ENCODE results near the gene KLHL1. TPM values are rescaled to one million over a fixed set of nuclear protein-coding genes. Genes with fewer than 3 reads are reported as not detected.

Gene KLHL1
- total RNA-seq, 1 experiment from 2014 or later, result not detected

- TF ChIP-seq CTCF (IDR thresholded peaks at IDR 0.05 in 2 of 3, conservative IDR thresholded peaks at IDR 0.05 in 1 of 3; ENCODE audit: borderline replicate concordance in 1 of 3, insufficient read depth in 1 of 3, low read depth in 2 of 3, low read length in 2 of 3) (no peak), JUND (IDR thresholded peaks at IDR 0.05) (no peak), SP1 (IDR thresholded peaks at IDR 0.05; ENCODE audit: low read depth) (no peak), EZH2phosphoT487 (IDR thresholded peaks at IDR 0.05; ENCODE audit: borderline replicate concordance) (no peak)
These were observed 197.5 kb downstream of the KLHL1 start (continued) for GRCh38 chr13:69910800-69911199.

GRCh38 chr13:69904784-69905183 is 203.5 kb downstream of the KLHL1 start:
- RAD21 ChIA-PET (ENCODE audit: low non-redundant PET in 1 of 2, low total read pairs in 2 of 2, uncharacterized antibody in 2 of 2, unreplicated experiment in 2 of 2), result no interaction called here
- H3K4me3 ChIP-seq (replicated peaks in 1 of 2; ENCODE audit: low read depth in 1 of 2, low read length in 2 of 2), result no peak overlapping the region
- CTCF ChIA-PET, result no interaction called here
- intact Hi-C loops (cut with micrococcal nuclease), result no loop called here
- no peak for TF ChIP-seq EZH2phosphoT487 (IDR thresholded peaks at IDR 0.05; ENCODE audit: borderline replicate concordance)
- no peak for DNase-seq (ENCODE audit: low read depth, low spot score)
- no peaks in the 10 kb centered on the region for H3K36me3 ChIP-seq (ENCODE audit: control insufficient read depth in 1 of 2, insufficient read depth in 2 of 2, low read length in 2 of 2)
- POLR2A ChIA-PET, result no interaction called here
- no peaks in the 10 kb centered on the region for H3K79me2 ChIP-seq (ENCODE audit: insufficient read depth, low read length)
- no peak for ATAC-seq
- H4K20me1 ChIP-seq (ENCODE audit: insufficient read depth), result no peaks in the 10 kb centered on the region
- no peaks in the 10 kb centered on the region for H3K27me3 ChIP-seq (ENCODE audit: insufficient read depth, low read length)
- H3K9ac ChIP-seq (ENCODE audit: low read length), result no peak overlapping the region
- H3K4me2 ChIP-seq (ENCODE audit: low read length), result no peak overlapping the region
- H3K4me1 ChIP-seq (ENCODE audit: control insufficient read depth in 1 of 2, insufficient read depth in 2 of 2, low read length in 2 of 2), result no peaks in the 10 kb centered on the region
- peaks cover 0 to 4% of the 10 kb centered on the region in 2 experiments; a peak in 1 of 4 replicates for H3K9me3 ChIP-seq (ENCODE audit: control insufficient read depth in 1 of 2, insufficient read depth in 1 of 2, low read depth in 1 of 2, low read length in 2 of 2)
- H2AFZ ChIP-seq (ENCODE audit: low read depth, low read length, poor library complexity, severe bottlenecking), result no peak overlapping the region
- H3K27ac ChIP-seq (ENCODE audit: low read depth, low read length), result no peak overlapping the region
- BruUV-seq (replicated peaks), result no TSS peak
- H3K9me2 ChIP-seq (ENCODE audit: insufficient read depth), result no peaks in the 10 kb centered on the region

- no TSS peak for BruUV-seq (replicated peaks)
- RAD21 ChIA-PET (ENCODE audit: low non-redundant PET in 1 of 2, low total read pairs in 2 of 2, uncharacterized antibody in 2 of 2, unreplicated experiment in 2 of 2), result no interaction called here
- TF ChIP-seq POLR2A (IDR thresholded peaks at IDR 0.05; ENCODE audit: borderline replicate concordance, extremely low read depth, insufficient read depth, insufficient read length) (no peak), ZFX (IDR thresholded peaks at IDR 0.05) (no peak), JUND (IDR thresholded peaks at IDR 0.05) (no peak), CEBPB (IDR thresholded peaks at IDR 0.05; ENCODE audit: low read depth) (no peak), EZH2phosphoT487 (IDR thresholded peaks at IDR 0.05; ENCODE audit: borderline replicate concordance) (no peak), FOSL1 (IDR thresholded peaks at IDR 0.05; ENCODE audit: low read depth) (no peak), RAD21 (IDR thresholded peaks at IDR 0.05; ENCODE audit: low read depth) (no peak), EZH2 (IDR thresholded peaks at IDR 0.05) (no peak), ZNF274 (IDR thresholded peaks at IDR 0.05; ENCODE audit: low read depth, low read length) (no peak), REST (IDR thresholded peaks at IDR 0.05; ENCODE audit: low read depth) (no peak), ELF1 (IDR thresholded peaks at IDR 0.05; ENCODE audit: borderline replicate concordance, low read depth) (no peak), TCF7L2 (IDR thresholded peaks at IDR 0.05; ENCODE audit: borderline replicate concordance, extremely low read depth, insufficient read depth, insufficient read length) (no peak), CBX3 (IDR thresholded peaks at IDR 0.05; ENCODE audit: low read depth) (no peak), EGR1 (IDR thresholded peaks at IDR 0.05; ENCODE audit: low read depth) (no peak), SP1 (IDR thresholded peaks at IDR 0.05; ENCODE audit: low read depth) (no peak)
These were observed 205.2 kb downstream of the KLHL1 start for GRCh38 chr13:69903081-69903480.

More at GRCh38 chr13:69903081-69903480, 205.2 kb downstream of the KLHL1 start:
- intact Hi-C loops (cut with micrococcal nuclease), result no loop called here
- ATAC-seq (no peak), DNase-seq (ENCODE audit: low read depth, low spot score) (no peak)
- POLR2A ChIA-PET, result no interaction called here
- Histone ChIP-seq H3K9me2 (ENCODE audit: insufficient read depth) (no peaks in the 10 kb centered on the region), H2AFZ (ENCODE audit: low read depth, low read length, poor library complexity, severe bottlenecking) (no peak overlapping the region), H3K4me2 (ENCODE audit: low read length) (no peak overlapping the region), H3K4me1 (ENCODE audit: control insufficient read depth in 1 of 2, insufficient read depth in 2 of 2, low read length in 2 of 2) (no peaks in the 10 kb centered on the region), H3K4me3 (replicated peaks in 1 of 2; ENCODE audit: low read depth in 1 of 2, low read length in 2 of 2) (no peak overlapping the region), H3K9me3 (ENCODE audit: control insufficient read depth in 1 of 2, insufficient read depth in 1 of 2, low read depth in 1 of 2, low read length in 2 of 2) (peaks cover 0 to 4% of the 10 kb centered on the region in 2 experiments; a peak in 1 of 4 replicates), H3K27ac (ENCODE audit: low read depth, low read length) (no peak overlapping the region), H3K79me2 (ENCODE audit: insufficient read depth, low read length) (no peaks in the 10 kb centered on the region), H3K36me3 (ENCODE audit: control insufficient read depth in 1 of 2, insufficient read depth in 2 of 2, low read length in 2 of 2) (no peaks in the 10 kb centered on the region), H3K9ac (ENCODE audit: low read length) (no peak overlapping the region), H3K27me3 (ENCODE audit: insufficient read depth, low read length) (no peaks in the 10 kb centered on the region), H4K20me1 (ENCODE audit: insufficient read depth) (no peaks in the 10 kb centered on the region)
- CTCF ChIA-PET, result no interaction called here

All from HCT116 (cell line).